Activated CD4-positive, alpha-beta memory T cell treated with anti-CD3 and anti-CD28 coated beads for 36 hours (primary cell): ENCODE data around the gene CTNNBL1. TPM values are rescaled to one million over a fixed set of nuclear protein-coding genes. Genes with fewer than 3 reads are reported as not detected.

Experiments used
- CTCF ChIA-PET: fragments of 350-600 bp; sonication (Branson Sonifier 250); formaldehyde crosslinking; loops from one replicate; lab custom pipeline; 2021; ENCODE audit warnings: antibody characterized with exemption, inconsistent platforms; lab: Charles Lee
- POLR2A ChIA-PET: fragments of 350-600 bp; sonication (Branson Sonifier 250); formaldehyde crosslinking; loops from one replicate; lab custom pipeline; 2021; ENCODE audit warnings: antibody characterized with exemption; lab: Charles Lee
- DNase-seq: peaks from one replicate; pipeline ENCODE4 v3.0.0-alpha.2; 2020
- H3K27ac Mint-ChIP-seq: one replicate; pipeline ENCODE4 v1.8.0; 2021; ENCODE audit warnings: mixed read lengths
- H3K27me3 Mint-ChIP-seq: one replicate; pipeline ENCODE4 v1.8.0; 2021; ENCODE audit warnings: mixed read lengths
- H3K36me3 Mint-ChIP-seq: one replicate; pipeline ENCODE4 v1.8.0; 2021; ENCODE audit warnings: mixed read lengths
- H3K4me1 Mint-ChIP-seq: one replicate; pipeline ENCODE4 v1.8.0; 2021; ENCODE audit warnings: low read depth, mixed read lengths
- H3K4me3 Mint-ChIP-seq: one replicate; pipeline ENCODE4 v1.8.0; 2021; ENCODE audit warnings: mild to moderate bottlenecking, mixed read lengths
- H3K9me3 Mint-ChIP-seq: one replicate; pipeline ENCODE4 v1.8.0; 2021; ENCODE audit warnings: mixed read lengths
- intact Hi-C: fragments of 100-400 bp; cut with micrococcal nuclease; formaldehyde crosslinking; loops from one replicate; pipeline ENCODE4 v1.15.1; 2023
- total RNA-seq, 2 experiments: library from RNA; stranded (reverse); gene quantifications; one replicate each; pipeline ENCODE4 v1.2.3, GENCODE V29; 2021

CTNNBL1 gene
- total RNA-seq, 2 experiments from 2014 or later: 72.5 to 76.5 TPM

DNA sequence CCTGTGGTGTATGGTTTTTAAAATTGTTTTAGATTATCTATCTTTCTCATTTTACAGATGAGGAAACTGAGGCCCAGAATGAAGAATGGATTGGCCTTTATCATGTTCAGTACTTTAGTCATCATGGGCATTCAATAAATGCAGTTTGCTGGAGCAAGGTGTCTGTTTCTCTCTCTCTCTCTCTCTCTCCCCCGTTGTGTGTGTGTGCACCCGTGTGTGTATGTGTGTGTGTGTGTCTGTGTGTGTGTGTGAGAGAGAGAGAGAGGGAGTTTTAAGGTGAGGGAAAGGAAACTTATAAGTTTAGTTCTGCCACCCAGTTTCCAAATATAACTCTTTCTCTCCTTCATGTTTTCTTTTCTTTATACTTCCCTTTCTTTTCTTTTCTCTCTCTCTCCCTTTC is 62.4 kb downstream of the CTNNBL1 start:
- H3K9me3 Mint-ChIP-seq: no peaks in the 10 kb centered on the region
- H3K4me3 Mint-ChIP-seq: no peak overlapping the region
- no peaks in the 10 kb centered on the region for H3K4me1 Mint-ChIP-seq
- H3K36me3 Mint-ChIP-seq: peaks cover 33% of the 10 kb centered on the region
- no peak for DNase-seq
- H3K27me3 Mint-ChIP-seq: no peaks in the 10 kb centered on the region
- CTCF ChIA-PET: interaction anchor here (0.6 kb wide), 1 partner anchor 186 kb away, joined by 3 read pairs; no protein-coding TSS in a partner anchor
- intact Hi-C loops: no loop called here
- POLR2A ChIA-PET: no interaction called here
- no peak overlapping the region for H3K27ac Mint-ChIP-seq

DNA sequence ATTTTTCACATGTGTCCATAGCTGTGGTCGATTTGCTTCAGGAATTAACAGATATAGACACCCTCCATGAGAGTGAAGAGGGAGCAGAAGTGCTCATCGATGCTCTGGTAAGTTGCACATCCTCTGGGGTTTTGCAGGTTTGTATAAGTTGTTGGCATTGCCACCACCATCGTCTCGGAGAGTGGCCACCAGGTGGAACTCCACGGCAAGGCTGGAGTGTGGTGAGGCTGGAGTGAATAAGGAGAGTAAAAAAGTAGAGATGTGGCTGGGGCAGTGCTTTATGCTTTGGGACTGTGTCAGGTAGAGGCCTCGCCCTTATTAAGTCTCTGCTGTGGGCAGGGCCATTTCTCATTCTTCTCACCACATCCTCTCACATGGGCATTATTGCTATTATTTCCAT is 63.7 kb downstream of the CTNNBL1 start:
- peaks cover 31% of the 10 kb centered on the region for H3K36me3 Mint-ChIP-seq
- no peaks in the 10 kb centered on the region for H3K27me3 Mint-ChIP-seq
- intact Hi-C loops: no loop called here
- no peak overlapping the region for H3K4me3 Mint-ChIP-seq
- no peak for DNase-seq
- POLR2A ChIA-PET: no interaction called here
- CTCF ChIA-PET: no interaction called here
- no peaks in the 10 kb centered on the region for H3K4me1 Mint-ChIP-seq
- H3K9me3 Mint-ChIP-seq: no peaks in the 10 kb centered on the region
- no peak overlapping the region for H3K27ac Mint-ChIP-seq

DNA sequence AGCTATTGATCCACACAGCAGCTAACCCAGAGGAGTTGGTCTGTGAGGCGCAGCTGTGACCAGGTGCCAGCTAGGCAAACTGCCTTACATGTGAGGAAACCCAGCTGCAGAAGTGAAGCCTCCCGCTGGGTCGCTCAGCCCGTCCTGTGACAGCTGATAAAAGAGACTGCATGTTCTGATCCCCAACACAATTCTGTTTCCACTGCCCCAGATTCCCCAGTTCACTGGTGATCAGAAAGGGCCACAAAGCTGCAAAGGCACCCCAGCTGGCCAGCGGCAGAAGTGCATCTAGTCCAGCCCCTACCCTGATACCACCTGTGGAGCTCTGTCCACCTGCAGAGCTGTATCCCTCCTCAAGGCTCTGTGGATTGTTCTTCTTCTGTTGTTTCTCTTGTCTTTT is 64.5 kb downstream of the CTNNBL1 start:
- Mint-ChIP-seq H3K9me3 (no peaks in the 10 kb centered on the region), H3K4me1 (no peaks in the 10 kb centered on the region), H3K4me3 (no peak overlapping the region), H3K27ac (no peak overlapping the region), H3K27me3 (no peaks in the 10 kb centered on the region), H3K36me3 (peaks cover 31% of the 10 kb centered on the region)
- intact Hi-C loops: no loop called here
- ChIA-PET POLR2A (no interaction called here), CTCF (no interaction called here)
- DNase-seq: peak; percentile 9

DNA sequence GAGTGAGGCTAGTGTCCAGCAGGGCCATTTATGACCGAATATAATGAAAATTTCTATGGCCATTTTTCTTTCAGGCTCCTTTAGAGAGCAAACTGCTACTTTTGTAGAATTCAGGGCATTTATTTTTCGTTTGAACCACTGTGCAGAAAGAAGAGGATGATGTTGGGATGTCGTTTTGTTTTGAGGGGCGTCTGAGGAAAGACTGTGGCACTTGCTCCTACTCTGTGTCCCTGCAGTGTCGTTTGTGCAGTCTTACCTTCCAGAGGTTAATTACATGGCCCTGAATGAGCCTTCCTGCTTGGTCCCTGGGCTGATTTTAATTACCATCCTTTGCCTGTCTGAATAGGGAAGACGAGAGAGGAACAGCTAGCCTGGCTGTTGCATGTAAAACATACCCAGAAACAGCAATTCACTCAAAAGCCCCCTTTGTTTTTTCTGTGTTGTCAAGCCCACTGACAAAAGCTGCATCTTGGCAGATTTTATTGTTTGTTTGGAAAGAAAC is 65.3 kb downstream of the CTNNBL1 start:
- Mint-ChIP-seq H3K4me1 (no peaks in the 10 kb centered on the region), H3K36me3 (peaks cover 31% of the 10 kb centered on the region), H3K27me3 (no peaks in the 10 kb centered on the region), H3K27ac (no peak overlapping the region), H3K9me3 (no peaks in the 10 kb centered on the region), H3K4me3 (no peak overlapping the region)
- intact Hi-C loops: no loop called here
- ChIA-PET POLR2A (no interaction called here), CTCF (no interaction called here)
- no peak for DNase-seq

DNA sequence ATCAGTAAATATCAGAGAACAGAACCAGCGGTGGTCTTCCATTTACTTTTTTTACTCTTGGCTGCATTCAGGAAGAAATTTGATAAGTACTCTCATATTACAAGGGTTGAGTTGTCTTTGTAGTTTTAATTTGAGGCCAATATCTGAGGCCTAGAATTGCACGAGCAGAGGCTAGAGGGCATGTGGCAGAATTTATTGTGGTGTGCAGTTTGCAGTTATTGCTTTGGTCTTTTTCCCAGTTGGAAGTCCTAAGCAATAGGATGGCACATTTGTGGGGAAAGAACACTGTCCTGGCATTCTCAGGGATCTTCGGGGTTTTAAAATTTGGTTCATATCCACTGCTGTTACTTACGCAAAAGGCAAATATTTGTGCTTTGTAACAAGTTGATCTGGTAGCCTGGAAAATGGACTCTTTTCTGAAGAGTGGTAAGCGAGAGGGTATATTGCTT is 66.0 kb downstream of the CTNNBL1 start:
- DNase-seq: no peak
- H3K27ac Mint-ChIP-seq: no peak overlapping the region
- no peaks in the 10 kb centered on the region for H3K9me3 Mint-ChIP-seq
- POLR2A ChIA-PET: no interaction called here
- no peak overlapping the region for H3K4me3 Mint-ChIP-seq
- H3K27me3 Mint-ChIP-seq: no peaks in the 10 kb centered on the region
- CTCF ChIA-PET: no interaction called here
- intact Hi-C loops: no loop called here
- H3K4me1 Mint-ChIP-seq: no peaks in the 10 kb centered on the region
- peaks cover 33% of the 10 kb centered on the region for H3K36me3 Mint-ChIP-seq

DNA sequence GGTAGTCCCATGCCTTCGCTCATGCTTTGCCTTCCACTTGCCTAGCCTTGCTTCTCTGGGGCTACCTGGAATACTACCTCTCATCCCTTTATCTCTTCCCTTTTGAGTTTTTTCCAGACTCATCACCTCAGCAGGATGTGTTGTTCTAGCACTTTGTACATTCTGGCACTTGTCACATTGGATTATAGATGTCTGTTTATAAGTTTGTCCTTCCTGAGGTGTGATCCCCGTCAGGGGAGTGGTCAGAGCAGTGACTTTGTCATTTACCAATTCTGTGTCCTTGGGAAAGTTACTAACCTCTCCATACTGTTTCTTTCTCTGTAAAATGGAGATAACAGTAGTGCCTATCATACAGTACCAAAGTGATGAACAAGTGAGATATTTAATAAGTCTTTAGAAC is 66.5 kb downstream of the CTNNBL1 start:
- no peaks in the 10 kb centered on the region for H3K27me3 Mint-ChIP-seq
- no peaks in the 10 kb centered on the region for H3K9me3 Mint-ChIP-seq
- H3K36me3 Mint-ChIP-seq: peaks cover 36% of the 10 kb centered on the region
- no peak for DNase-seq
- POLR2A ChIA-PET: no interaction called here
- no peak overlapping the region for H3K27ac Mint-ChIP-seq
- no peak overlapping the region for H3K4me3 Mint-ChIP-seq
- intact Hi-C loops: no loop called here
- CTCF ChIA-PET: no interaction called here
- H3K4me1 Mint-ChIP-seq: no peaks in the 10 kb centered on the region

DNA sequence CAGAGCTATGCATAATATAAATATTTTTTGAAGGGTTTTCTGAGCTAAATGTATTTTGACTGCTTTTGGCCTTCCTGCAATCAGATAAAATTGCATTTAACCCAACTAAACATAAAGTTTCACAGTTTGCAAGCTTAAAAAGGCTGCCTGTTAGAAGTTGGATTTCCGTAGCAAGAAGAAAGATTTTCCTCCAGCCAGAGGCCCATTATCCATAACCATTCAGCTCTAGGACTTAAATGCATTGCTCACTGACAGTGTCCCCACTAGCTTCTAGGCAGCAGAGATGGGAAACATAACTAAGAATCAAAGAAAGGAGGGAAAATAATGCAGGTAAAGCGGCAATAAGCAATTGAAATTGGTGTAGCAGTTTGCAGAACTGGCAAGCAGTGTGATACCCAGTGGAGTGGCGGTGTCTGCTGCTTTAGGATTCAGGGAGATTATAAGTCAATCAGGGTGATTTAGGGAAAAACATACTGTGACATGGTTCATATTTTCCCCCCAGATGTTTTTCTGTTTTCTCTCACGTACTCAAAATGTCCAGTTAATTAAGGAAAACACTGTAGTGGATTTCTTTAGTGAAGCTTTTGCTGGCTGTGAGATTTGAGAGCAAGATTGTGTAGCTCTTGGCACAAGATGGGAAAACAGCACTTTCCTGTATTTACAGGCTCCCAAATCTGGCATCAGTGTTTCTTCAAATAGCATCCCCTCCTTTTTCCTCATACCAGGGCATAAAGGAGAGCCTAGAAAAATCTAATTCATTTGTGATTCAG is 69.1 kb downstream of the CTNNBL1 start:
- no peaks in the 10 kb centered on the region for H3K4me1 Mint-ChIP-seq
- no peak overlapping the region for H3K4me3 Mint-ChIP-seq
- intact Hi-C loops: no loop called here
- no peaks in the 10 kb centered on the region for H3K27me3 Mint-ChIP-seq
- POLR2A ChIA-PET: no interaction called here
- CTCF ChIA-PET: no interaction called here
- no peak overlapping the region for H3K27ac Mint-ChIP-seq
- no peaks in the 10 kb centered on the region for H3K9me3 Mint-ChIP-seq
- no peak for DNase-seq
- peaks cover 34% of the 10 kb centered on the region for H3K36me3 Mint-ChIP-seq

DNA sequence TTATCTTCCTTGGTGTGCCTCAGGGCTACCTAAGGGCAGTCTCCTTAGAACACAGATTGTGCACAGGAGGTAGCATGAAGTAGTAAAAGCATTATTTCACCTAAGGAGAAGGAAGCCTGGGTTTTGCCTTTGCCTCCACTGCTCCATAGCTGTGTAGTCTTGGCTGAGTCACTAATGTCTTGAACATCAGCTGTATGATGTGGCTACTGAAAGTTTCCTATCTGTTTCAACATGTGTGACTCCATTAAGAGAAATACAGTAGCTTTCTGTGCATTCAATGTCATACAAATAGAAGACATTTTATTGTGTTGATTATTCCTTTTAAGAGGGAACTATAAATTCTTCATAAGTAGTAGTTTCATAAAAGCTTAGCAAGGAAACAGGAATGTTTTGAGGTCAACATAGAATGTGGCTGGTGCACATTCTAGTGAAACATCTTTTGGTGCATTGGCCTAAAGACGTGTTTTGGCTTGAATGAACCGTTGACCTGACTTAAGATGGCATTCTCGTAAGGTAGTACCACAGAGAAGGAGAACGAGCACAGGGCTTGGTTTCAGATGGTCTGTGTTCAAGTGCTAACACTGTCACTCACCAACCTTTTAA is 70.6 kb downstream of the CTNNBL1 start:
- no peak overlapping the region for H3K27ac Mint-ChIP-seq
- peaks cover 29% of the 10 kb centered on the region for H3K36me3 Mint-ChIP-seq
- no peaks in the 10 kb centered on the region for H3K27me3 Mint-ChIP-seq
- no peaks in the 10 kb centered on the region for H3K9me3 Mint-ChIP-seq
- no peak for DNase-seq
- intact Hi-C loops: no loop called here
- ChIA-PET CTCF (no interaction called here), POLR2A (no interaction called here)
- H3K4me1 Mint-ChIP-seq: no peaks in the 10 kb centered on the region
- H3K4me3 Mint-ChIP-seq: no peak overlapping the region

DNA sequence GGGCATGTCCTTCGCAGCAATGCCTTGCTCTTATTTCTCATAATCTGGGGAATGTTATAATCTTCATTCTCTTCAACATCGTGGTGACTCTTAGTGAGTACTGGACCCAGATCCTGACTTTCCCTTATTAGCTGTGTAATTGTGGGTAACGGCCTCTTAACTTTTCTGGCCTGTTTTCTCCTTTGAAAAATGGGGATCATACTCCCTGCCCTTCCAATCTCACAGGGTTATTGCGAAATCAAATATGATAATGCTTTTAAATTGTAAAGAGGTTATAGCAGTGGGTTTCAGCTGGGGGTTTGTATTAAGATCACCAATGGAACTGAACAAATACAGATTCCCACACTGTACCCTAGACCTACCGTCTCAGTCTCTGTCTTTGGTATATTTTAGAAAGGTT is 77.1 kb downstream of the CTNNBL1 start:
- ChIA-PET CTCF (no interaction called here), POLR2A (no interaction called here)
- H3K4me3 Mint-ChIP-seq: no peak overlapping the region
- intact Hi-C loops: no loop called here
- no peak for DNase-seq
- H3K4me1 Mint-ChIP-seq: no peaks in the 10 kb centered on the region
- H3K36me3 Mint-ChIP-seq: peaks cover 28% of the 10 kb centered on the region
- H3K27ac Mint-ChIP-seq: no peak overlapping the region
- H3K9me3 Mint-ChIP-seq: no peaks in the 10 kb centered on the region
- no peaks in the 10 kb centered on the region for H3K27me3 Mint-ChIP-seq

DNA sequence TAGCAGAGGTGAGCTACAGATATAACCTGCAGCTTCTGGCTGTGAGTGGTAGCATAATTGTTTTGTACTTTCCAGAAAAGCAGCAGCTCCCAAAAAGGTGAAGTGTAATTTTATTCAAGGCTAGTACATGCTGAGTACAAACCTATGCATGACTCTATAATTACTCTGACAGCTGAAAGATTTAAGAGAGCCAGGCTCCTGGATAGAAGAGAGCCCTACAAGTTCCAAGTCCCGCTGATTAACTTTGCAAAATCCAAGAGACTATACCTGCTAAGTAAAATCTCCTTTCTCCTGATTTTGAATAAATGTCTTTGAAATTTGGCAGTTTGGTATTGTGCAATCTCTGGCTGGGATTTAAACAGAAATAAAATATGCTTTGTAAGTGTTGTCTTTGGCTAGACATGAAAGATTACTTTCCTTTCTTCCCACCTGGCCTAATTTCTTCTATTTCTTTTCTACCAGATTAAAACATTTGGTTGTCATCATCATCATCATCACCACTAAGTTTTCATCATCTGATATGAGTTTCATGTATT is 79.5 kb downstream of the CTNNBL1 start:
- no peak for DNase-seq
- ChIA-PET CTCF (no interaction called here), POLR2A (no interaction called here)
- H3K27ac Mint-ChIP-seq: no peak overlapping the region
- H3K36me3 Mint-ChIP-seq: peaks cover 30% of the 10 kb centered on the region
- intact Hi-C loops: no loop called here
- no peaks in the 10 kb centered on the region for H3K4me1 Mint-ChIP-seq
- H3K9me3 Mint-ChIP-seq: no peaks in the 10 kb centered on the region
- H3K4me3 Mint-ChIP-seq: no peak overlapping the region
- H3K27me3 Mint-ChIP-seq: no peaks in the 10 kb centered on the region

DNA sequence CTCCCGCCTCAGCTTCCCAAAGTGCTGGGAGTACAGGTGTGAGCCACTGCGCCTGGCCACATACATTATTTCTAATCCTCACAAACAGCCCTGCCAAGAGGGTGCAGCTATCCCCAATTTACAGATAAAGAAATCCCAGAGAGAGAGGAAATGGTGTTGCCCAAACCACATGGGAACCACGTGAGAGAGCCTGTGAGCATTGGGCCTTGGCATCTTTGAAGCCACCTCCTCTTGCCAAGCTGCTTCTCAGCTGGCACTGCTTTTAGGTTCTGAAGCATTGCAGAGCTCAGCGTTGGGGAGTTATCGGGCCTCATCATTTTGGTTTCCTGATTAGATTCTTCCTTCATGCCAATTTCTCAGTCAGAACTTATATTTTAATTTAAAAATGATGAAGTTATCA is 80.3 kb downstream of the CTNNBL1 start:
- no peak overlapping the region for H3K27ac Mint-ChIP-seq
- no peaks in the 10 kb centered on the region for H3K27me3 Mint-ChIP-seq
- H3K9me3 Mint-ChIP-seq: no peaks in the 10 kb centered on the region
- DNase-seq: no peak
- intact Hi-C loops: no loop called here
- H3K4me3 Mint-ChIP-seq: no peak overlapping the region
- H3K36me3 Mint-ChIP-seq: peaks cover 32% of the 10 kb centered on the region
- ChIA-PET CTCF (interaction anchor here (0.8 kb wide), 1 partner anchor 59 kb away, joined by 3 read pairs; no protein-coding TSS in a partner anchor), POLR2A (no interaction called here)
- no peaks in the 10 kb centered on the region for H3K4me1 Mint-ChIP-seq

DNA sequence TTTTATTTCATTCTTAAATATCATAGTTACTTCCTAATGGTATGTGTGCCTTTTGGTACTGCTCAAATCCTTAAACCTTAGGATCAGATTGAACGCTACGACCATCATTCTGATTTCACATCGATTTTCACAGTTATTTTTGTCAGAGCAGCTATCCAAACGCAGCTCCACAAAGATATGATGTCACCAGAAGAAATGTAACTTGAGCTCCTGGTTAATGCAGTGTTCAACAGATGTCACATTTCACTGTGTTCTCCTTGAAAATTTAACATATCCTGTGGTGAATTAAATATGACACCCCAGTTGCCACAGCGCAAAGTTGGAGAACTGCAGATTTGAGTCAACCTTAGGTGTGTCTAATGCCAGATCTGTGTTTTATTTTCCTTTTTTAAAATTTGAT is 81.4 kb downstream of the CTNNBL1 start:
- no peak overlapping the region for H3K27ac Mint-ChIP-seq
- intact Hi-C loops: no loop called here
- no peaks in the 10 kb centered on the region for H3K27me3 Mint-ChIP-seq
- ChIA-PET CTCF (interaction anchor here (0.8 kb wide), 1 partner anchor 58 kb away, joined by 3 read pairs; no protein-coding TSS in a partner anchor), POLR2A (no interaction called here)
- no peak overlapping the region for H3K4me3 Mint-ChIP-seq
- H3K36me3 Mint-ChIP-seq: peaks cover 29% of the 10 kb centered on the region
- no peaks in the 10 kb centered on the region for H3K9me3 Mint-ChIP-seq
- no peaks in the 10 kb centered on the region for H3K4me1 Mint-ChIP-seq
- DNase-seq: no peak
